GM18498 (cell line): Measurements from ENCODE around the gene PIM3.

Experiments
- ATAC-seq: cut with Tn5 transposase; IDR thresholded peaks from one replicate; pipeline ENCODE4 v1.9.1; 2021; ENCODE audit warnings: mild to moderate bottlenecking, moderate library complexity; ENCODE audit not compliant: unreplicated experiment

The PIM3 gene

GRCh38 chr22:49999946-50000586 lies 39.5 kb downstream of the PIM3 start:
- no peak for ATAC-seq

- no peak for ATAC-seq
Measured at GRCh38 chr22:50000587-50001387, 40.2 kb downstream of the PIM3 start.

- ATAC-seq: no peak
Measured at GRCh38 chr22:50001388-50002231, 41.0 kb downstream of the PIM3 start.

GRCh38 chr22:50002791-50003190 lies 42.2 kb downstream of the PIM3 start:
- no peak for ATAC-seq

GRCh38 chr22:50004918-50005317 lies 44.3 kb downstream of the PIM3 start:
- no peak for ATAC-seq

GRCh38 chr22:50007057-50007511 lies 46.5 kb downstream of the PIM3 start:
- ATAC-seq: no peak

GRCh38 chr22:50008151-50009040 lies 47.8 kb downstream of the PIM3 start:
- ATAC-seq: no peak

GRCh38 chr22:50009251-50009650 lies 48.7 kb downstream of the PIM3 start:
- no peak for ATAC-seq

- ATAC-seq: no peak
Measured at GRCh38 chr22:50009765-50010675, 49.4 kb downstream of the PIM3 start.

- ATAC-seq: no peak
Measured at GRCh38 chr22:50010676-50011446, 50.3 kb downstream of the PIM3 start.

GRCh38 chr22:50011447-50012210 lies 51.1 kb downstream of the PIM3 start:
- ATAC-seq: no peak

- ATAC-seq: no peak
Measured at GRCh38 chr22:50012211-50013181, 51.9 kb downstream of the PIM3 start, which contains the start of gene IL17REL. TSS of gene IL17REL (minus strand) at chr22:50012765. CDS start at chr22:50012646, 119 bp downstream.
